COLO668 (cell line): ENCODE measurements around the gene MAD1L1.

Source experiments
- DNase-seq: peaks from one replicate; lab custom pipeline; 2025; ENCODE audit not compliant: unreplicated experiment; lab: John Stamatoyannopoulos, UW

MAD1L1 gene

DNA sequence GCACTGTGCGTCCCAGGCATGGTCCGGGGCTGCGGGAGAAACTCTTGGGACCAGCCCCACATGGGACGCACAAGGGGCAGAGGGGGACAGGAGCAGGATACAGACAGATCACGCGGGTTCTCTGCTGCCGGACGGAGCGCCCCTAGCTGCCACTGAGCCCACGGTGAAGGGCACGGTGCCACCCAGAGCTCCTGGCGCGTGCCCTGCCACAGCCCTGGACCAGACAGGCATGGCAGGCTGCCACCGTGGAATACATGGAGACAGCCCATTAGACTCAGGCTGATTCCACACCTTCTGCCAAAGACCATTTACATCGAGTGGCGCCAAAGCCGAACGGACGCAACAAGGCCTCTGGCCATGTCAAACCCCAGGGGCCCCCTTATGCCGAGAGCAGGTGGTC, 90.4 kb downstream of the MAD1L1 start:
- DNase-seq, result no peak

DNA sequence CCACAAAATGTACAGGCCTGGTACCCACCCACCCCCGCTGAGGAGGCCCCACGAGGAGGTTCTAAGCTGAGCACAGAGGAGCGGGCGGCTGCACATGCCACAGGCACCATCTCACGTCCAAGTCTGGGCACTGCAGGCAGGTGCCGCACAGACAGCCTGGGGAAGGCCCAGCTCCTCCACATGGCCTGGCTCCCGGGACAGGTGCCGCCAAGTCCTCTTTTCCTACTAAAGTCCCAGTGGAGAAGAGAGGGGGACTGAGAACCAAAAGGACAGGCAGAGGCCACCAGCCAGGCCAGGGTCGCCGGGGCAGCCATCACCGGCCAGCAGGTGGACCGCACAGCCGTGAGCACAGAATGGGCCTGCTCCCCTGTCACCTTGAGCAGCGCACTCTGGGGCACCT, 91.1 kb downstream of the MAD1L1 start:
- DNase-seq, result no peak

DNA sequence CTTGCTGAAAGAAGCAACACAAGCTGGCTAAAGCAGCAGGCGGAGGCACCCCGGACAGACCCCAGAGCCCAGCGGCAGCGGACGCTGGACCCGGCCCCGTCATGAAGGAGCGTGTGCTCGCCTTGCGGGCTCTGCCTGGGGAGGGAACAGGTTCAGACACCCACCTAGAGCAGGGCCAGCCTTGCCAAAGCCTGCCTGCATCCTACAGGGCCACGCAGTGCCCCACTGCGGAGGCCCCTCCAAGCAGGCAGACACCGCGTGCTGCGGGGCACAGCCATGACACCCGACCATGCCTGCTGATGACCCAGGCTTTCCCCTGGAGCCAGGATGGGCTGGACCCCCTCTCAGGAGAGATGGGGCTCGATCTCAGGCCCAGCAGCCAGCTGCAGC, 91.7 kb downstream of the MAD1L1 start:
- DNase-seq, result no peak

DNA sequence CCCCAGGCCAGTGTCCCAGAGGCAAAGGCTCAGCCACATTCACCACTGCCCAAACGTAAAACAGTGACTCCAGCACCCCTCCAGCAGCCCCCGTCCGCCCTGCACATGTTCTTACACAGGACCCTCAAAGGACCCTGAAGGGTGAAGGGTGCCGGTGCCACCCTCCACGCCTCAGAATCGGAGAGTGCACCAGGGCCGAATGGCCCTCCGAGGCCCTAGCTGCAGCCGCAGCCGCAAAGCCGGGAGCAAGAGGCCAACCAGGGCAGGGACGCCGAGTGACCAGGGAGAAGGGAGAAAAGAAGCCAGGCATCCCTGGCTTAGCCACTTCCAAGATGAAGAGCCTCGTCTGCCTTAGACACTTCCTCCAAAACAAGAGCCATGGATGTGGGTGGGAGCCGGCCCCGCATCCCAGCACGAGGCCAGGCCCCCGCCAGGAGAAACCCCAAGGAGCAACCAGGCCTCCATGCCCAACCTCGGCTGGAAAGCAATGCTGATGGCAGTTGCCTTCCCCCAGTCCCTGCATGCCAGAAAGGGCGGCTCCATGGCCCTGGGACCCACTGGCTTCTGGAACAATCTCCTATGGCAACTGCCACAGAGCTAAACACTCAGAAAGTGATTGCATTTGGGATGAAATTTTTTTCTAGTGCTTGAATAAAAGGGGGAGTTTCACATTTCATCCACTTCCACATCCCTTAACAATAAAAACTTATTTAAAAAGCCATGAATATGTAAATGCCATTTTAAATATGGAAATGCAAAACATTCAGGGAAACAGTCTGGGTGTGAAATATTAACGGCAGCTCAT, 92.3 kb downstream of the MAD1L1 start:
- no peak for DNase-seq

DNA sequence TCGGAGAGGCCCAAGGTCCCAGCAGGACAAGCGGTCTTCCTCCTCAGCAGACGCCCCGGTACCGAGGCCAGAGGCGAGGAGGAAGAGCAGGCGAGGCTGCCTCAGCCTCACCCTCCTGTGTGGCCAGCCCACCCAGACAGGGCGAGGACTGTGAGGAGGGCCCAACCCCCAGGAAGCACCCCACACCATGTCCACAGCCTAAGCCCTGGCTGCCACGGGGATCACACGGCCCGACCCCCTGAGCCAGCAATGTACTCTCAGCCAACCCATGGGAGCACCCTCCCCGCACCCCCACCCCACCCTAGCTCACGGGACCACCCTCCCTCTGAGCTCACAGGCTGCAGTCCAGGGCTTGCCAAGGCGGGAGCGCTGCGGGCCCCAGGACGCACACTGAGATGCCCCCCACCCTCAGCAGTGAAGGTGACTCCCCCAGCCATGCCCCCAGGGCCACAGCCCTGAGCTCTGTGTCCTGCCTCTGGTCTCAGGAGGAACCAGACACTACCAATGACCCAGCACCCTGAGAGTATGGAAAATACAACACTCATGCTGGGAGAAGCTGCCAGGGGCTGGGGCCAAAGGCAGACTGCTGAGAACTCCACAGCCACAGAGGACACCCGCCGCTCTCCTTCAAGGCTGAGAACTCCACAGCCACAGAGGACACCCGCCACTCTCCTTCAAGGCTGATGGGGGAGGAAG, 93.6 kb downstream of the MAD1L1 start:
- DNase-seq, result no peak

DNA sequence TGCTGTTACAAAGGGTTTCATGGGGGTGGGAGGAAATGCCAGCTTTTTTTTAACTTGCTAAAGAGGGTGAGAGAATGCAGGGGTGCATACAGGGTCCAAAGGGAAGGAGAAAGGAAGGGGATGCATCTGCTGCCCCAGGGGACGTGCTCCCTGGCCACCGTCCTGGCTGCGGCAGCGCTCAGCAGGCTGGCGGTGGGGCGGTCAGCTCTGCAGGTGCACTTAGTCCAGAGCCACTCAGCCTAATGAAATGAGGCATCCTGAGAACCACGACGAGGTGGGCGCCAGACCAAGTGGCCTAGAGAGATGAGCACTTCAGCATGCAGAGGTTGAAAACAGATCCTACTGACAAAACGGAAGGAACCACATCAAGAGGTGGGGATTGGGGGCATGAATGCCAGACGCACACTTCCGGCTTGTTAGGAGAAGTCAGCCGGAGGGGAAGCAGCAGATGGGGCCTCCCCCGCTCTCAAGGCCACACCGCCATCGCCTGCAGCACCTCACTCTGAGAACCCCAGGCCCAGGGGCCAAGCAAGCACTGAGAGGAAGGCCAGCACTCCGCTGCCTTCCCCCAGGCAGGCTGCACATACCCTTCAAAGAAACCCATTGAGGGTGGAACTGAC, 94.5 kb downstream of the MAD1L1 start:
- no peak for DNase-seq

DNA sequence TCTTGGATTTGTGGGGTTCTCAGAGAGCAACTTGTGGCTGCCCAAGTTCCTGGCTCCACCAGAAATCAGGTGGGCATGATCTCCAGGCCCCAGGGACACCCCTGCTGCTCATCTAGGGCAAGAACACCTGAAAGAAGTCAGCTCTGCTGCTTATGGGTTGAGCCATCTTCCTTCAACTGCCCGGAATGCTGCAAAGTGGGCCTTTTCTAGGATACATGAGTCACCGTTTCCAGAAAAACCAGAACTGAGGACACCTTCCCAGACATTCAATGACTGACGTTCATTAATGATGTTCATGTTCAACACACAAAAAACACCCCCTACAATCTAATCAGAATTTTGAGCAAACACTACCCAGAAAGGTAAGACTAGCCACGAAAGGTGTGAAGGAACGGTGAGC, 98.0 kb downstream of the MAD1L1 start:
- DNase-seq, result no peak

DNA sequence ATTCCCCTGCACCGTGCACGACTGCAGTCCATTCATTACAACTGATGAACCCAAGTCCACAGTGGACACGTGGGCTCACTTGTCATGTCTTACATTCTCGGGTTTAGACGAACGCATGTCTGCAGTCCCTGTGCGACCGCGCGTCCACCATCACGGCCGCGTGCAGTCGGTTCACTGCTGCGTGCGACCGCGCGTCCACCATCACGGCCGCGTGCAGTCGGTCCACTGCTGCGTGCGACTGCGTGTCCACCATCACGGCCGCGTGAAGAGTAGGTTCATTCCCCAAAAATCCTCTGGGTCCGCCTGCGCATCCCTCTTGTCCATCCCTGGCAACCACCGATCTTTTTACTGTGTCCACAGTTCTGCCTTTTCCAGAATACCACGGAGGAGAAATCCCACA, 100.5 kb downstream of the MAD1L1 start:
- no peak for DNase-seq

DNA sequence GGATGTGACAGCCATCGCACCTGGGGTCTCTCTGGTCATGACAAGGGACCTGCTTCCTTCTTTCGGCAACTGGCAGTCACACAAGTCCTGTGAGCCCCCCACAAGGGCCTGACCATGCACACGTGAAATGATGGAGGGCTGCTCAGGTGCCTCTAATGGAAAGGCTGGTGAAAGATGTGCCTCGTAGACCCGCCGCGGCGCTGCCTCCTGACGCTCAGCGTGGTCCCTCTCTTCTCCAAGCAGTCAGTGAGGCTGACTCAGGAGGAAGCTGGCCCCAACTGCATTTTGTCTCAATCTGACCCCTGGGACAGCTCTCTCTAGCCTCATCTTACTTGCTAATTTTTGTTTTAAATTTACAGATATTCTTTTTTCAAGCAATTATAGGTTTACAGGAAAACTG, 100.9 kb downstream of the MAD1L1 start:
- DNase-seq, result no peak

DNA sequence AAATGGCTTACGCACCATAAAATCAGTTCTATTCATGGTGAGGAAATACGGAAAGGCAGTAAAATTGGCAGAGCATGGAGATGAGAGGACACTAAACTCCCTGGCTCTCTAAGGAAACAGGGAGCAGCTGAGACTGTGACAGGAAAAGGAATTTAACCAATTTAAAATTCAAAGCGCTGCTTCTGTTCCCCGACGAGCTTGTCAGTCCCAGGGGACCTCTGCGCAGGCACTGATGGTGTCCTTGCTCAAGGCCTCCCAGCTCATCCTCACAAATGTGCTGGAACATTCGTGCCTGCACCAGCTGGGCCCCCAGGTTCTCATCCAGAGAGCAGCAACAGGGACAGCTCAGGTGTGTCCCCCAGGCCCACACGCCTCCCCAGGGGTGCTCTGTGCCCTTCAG, 101.4 kb downstream of the MAD1L1 start:
- no peak for DNase-seq

DNA sequence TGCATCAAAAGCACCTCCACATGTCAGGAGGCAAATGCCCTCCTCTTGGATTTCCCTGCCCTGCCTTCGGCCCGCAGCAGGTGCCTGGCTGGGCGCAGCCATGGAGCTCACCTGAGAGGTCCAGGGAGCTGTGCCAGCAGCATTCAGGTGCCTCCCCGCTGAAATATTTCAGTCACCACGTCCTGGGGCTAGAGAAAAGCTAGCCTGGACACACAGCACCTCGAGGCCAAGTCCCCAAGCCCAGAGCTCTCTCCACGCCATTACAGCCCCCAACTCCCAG, 102.7 kb downstream of the MAD1L1 start:
- peak; percentile 97 for DNase-seq

DNA sequence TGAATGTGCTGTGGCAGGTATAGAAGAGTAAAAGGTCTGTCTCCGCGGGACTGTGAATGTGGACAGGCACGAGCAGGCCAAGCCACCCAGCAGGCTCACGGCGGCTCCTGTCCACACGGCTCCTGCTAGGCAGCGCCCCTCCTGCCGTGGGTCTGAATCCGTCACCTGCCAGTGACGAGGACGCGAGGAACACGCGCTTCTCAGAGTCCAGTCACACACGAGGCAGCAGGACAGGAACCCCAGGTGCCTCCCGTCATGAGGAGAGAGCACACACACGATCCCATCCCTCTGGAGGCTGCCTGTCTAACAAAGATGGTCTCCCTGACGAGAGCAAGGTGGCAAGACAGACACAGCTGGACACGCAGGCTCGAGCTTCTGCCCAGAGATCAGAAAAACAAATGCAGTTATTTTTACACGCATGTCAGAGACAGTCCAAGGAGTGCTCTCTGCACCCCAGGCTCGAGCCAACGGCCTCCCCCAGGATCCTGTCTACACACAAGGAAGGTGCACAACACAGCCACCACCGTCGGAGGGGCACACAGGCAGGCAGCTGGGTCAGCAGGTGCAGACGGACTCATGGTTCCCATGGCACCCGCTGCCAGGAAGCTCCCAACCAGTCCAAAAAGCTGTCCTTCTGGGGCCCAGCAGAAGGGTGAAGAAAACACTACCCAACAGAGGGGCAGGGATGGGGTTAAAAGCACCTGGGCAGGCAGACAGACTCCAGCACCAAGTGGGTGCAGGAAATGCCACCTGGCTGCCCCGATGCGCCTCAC, 103.2 kb downstream of the MAD1L1 start:
- peak; percentile 97 for DNase-seq

DNA sequence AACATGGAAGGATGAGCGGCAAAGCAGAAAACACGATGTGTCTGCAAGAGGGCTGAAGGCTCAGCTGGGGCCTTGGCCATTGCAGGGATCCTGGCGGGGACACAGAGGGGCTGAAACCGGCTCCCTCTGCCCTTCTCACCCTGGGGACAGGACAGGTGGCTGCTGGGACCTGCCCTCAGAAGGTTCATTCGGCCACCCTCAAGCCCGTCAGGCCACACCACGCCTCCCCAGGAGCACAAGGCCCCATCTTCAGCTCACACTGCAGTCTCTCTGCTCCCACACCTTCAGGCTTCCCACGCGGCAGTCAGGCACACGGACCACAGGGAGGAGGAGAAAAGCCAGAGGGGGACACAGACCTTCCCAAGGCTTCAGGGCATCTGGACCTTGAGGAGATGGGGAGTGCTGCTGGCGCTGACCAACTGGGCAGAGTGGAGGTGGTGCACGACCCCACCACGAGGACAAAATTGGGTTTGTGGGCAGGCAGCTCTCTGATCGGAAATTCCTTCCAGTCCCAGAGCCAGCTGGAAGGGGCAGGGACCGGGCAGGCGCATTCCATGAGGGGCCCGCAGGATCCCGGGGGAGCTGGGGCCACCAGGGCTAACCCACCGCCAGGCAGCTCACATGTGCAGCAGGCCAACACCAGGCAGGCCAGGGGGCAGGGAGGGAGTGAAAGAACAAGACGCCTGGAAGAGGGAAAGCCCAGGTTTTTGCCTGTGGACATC, 104.0 kb downstream of the MAD1L1 start:
- no peak for DNase-seq

DNA sequence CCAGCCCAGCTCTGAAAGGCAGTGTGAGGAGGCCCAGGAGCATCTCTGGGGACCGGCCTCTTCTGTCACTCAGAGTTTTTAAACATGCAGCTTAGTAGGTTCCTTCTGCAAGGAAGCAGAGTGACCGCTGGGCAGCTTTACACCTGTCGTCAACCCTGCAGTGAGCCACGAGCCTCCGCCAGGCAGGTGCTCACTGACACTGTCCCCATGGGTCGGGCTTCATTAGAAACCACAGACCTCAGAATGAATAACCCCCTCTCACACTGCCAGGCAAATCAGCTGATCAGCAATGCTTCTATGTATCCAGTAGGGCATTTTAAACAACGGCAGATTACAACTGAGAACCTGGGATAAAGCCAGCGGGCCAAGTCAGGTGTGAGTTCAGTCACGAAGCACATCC, 106.1 kb downstream of the MAD1L1 start:
- peak; percentile 83 for DNase-seq

DNA sequence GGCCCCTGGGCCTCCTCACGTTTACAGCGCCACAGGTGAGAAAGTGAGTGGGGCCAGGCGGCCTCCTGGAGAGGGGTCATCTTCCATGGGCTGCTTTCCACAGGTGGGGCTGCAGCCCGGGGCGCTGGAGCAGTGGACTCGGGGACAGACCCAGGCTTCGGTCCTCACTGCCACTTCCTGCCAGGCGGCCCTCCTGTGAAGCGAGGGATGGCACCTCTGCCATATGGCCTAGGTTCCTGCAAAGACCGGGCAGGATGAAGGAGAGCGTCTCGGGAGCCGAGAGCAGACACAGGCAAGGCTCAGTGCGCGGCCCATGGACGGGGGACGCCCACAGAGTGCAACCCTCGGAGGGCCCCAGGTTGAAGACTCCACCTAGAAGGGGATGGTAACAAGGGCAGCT, 106.8 kb downstream of the MAD1L1 start:
- peak; percentile 51 for DNase-seq

DNA sequence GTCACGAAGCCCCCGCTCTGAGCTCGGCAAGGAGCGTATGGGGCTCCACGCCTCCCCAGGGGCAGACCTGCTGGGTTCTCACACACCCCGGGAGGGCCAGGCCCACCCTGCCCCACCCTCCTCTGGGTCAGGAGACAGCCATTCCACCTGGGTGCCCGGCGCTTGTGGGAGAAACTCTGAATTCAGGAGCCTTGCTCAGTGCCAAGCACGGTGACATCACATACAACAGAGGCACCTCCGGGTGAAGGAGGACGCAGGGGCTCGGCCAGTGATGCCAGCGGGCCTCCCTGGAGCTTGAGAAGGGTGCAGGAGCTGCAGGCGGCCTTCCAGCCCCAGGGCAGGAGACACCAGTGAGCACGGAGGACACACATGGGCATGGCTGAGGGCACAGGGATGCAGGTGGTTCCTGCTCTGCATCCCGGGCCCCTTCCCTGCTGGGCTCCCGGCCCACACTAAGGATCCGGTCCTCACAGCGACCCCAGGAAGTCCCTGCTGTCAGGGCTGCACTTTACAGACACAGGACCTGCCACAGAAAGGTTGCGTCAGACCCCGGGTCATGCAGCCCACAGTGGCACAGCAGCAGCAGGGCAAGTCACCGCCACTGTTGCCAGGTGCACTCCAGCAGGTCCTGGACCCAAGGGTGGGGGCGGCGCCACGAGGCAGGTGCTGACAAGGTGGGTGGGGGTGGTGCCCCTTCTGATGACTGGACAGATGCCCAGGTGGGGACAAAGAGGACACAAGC, 108.0 kb downstream of the MAD1L1 start:
- peak; percentile 97 for DNase-seq

DNA sequence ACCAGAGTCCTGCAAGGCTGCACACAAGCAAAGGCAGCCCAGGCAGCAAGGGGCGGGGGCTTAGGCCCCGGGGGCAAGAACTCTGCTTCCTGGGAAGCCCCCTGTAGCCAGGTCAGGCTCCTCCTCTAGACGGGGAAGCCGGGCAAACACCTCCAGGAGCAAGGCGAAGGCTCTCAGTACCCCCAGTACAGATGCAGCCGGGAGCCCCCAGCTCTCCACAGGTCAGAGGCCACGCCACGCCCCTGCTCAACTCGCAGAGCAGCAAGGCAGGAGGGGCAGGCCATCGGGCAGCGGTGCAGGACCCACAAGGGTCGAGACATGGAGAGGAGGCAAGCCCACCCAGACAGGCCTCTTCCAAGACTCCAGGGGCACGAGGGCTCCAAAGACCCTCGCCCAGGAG, 108.8 kb downstream of the MAD1L1 start:
- no peak for DNase-seq

DNA sequence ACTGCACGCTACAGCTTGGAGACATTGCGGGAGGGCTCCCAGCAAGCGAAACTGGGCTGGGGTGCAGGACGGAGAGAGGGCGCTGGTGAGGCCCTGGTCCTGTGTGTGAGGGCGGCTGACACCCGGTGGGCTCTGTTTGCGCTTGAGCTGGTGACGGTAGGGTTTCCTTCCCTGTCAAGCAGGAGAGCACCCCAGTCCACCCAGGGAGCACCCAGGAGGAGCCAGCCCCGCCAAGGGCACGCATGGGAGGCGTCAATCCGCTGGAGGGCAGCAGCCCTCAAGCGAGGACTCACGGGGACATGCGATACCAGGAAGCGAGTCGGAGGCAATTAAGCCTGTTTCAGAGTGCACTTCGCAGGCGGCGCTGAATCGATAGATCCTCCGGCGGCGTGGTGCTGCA, 109.4 kb downstream of the MAD1L1 start:
- DNase-seq, result peak; percentile 99

DNA sequence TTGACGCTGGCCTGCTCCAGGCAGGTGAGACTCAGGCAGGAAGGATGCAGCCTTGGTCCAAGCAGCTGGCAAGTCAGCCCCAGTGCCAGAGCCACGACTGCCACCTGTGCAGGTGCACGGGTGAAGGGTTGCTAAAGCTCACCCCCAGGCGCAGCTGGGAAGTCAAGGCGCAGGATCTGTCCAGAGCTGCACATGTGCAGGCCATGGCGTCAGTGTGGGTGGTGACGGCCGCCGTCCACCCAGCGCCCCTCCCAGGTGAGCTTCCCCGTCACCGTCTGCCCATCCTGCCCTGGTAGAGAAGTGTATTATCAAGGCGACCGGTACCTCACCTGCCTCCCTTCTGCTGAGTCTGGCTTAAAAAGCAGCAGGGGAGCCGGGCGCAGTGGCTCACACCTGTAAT, 110.1 kb downstream of the MAD1L1 start:
- peak; percentile 32 for DNase-seq
